GM12878 (cell line): ENCODE data around the gene LRP3.
"Not testable (repeated sequence)": the region's sequence is repeated elsewhere in the genome, so short reads cannot be mapped to it uniquely, and the experiment has no call there.

Experiments used
- BHLHE40 ChIP-seq, 2 experiments: fragments of 450-650 bp in 1 of 2; IDR thresholded peaks; 2 replicates each; pipeline ENCODE4 v1.6.1; 2011 to 2017; ENCODE audit warnings: low read depth in 2 of 2, borderline replicate concordance in 1 of 2, improper control_type of control experiment in 1 of 2, low read length in 1 of 2, mild to moderate bottlenecking in 1 of 2
- HDAC2 ChIP-seq: fragments of 200-600 bp; sonication (generic); IDR thresholded peaks from 2 replicates; pipeline ENCODE4 v1.6.1; 2017
- POLR2AphosphoS2 ChIP-seq: IDR thresholded peaks from 2 replicates; pipeline ENCODE4 v1.6.1; 2011; ENCODE audit warnings: low read depth, mild to moderate bottlenecking, low read length, improper control_type of control experiment, moderate library complexity
- POLR2AphosphoS5 ChIP-seq: IDR thresholded peaks from 2 replicates; pipeline ENCODE4 v1.6.1; 2011; ENCODE audit warnings: mild to moderate bottlenecking, low read length, inconsistent platforms
- RAD21 ChIP-seq: IDR thresholded peaks from 2 replicates; pipeline ENCODE4 v1.6.1; 2011; ENCODE audit warnings: mild to moderate bottlenecking, low read depth, low read length, moderate library complexity; ENCODE audit not compliant: insufficient read depth
- RFX5 ChIP-seq: IDR thresholded peaks from 2 replicates; pipeline ENCODE4 v1.6.1; 2011; ENCODE audit warnings: low read depth, low read length, improper control_type of control experiment
- SIX5 ChIP-seq: IDR thresholded peaks from 2 replicates; pipeline ENCODE4 v1.6.1; 2011; ENCODE audit warnings: mild to moderate bottlenecking, low read depth, low read length, moderate library complexity; ENCODE audit not compliant: severe bottlenecking
- SMAD1 ChIP-seq: fragments of 450-650 bp; IDR thresholded peaks from 2 replicates; pipeline ENCODE4 v1.6.1; 2018; ENCODE audit warnings: mild to moderate bottlenecking, low read depth; ENCODE audit not compliant: partially characterized antibody
- SUPT20H ChIP-seq: IDR thresholded peaks from 2 replicates; pipeline ENCODE4 v1.6.1; 2011; ENCODE audit warnings: low read depth, mild to moderate bottlenecking, low read length, moderate library complexity, borderline replicate concordance; ENCODE audit not compliant: control insufficient read depth
- TF ChIP-seq, protein P1 (sequence below): fragments of 450-650 bp; IDR thresholded peaks from 2 replicates; pipeline ENCODE4 v1.6.1; 2017; ENCODE audit warnings: mild to moderate bottlenecking, moderate library complexity
- TF ChIP-seq, protein P2 (sequence below): IDR thresholded peaks from 2 replicates; pipeline ENCODE4 v1.6.1; 2012; ENCODE audit warnings: low read depth, low read length, improper control_type of control experiment

DNA sequence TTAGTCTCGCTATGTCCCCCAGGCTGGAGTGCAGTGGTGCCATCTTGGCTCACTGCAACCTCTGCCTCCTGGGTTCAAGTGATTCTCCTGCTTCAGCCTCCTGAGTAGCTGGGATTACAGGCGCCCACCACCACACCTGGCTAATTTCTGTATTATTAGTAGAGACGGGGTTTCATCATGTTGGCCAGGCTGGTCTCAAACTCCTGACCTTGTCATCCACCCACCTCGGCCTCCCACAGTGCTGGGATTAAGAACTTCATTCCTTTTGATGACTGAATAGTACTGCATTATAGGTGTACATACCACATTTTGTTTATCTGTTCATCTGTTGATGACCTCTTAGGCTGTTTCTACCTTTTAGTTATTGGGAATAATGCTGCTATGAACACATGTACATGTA lies 41.5 kb upstream of the LRP3 start:
- TF ChIP-seq BHLHE40 (IDR thresholded peaks at IDR 0.05; ENCODE audit: borderline replicate concordance in 1 of 2, low read depth in 2 of 2, low read length in 1 of 2); POLR2AphosphoS5; RFX5; POLR2AphosphoS2; SUPT20H; SMAD1; SIX5; RAD21; HDAC2: not testable (repeated sequence)
- TF ChIP-seq, protein P1, sequence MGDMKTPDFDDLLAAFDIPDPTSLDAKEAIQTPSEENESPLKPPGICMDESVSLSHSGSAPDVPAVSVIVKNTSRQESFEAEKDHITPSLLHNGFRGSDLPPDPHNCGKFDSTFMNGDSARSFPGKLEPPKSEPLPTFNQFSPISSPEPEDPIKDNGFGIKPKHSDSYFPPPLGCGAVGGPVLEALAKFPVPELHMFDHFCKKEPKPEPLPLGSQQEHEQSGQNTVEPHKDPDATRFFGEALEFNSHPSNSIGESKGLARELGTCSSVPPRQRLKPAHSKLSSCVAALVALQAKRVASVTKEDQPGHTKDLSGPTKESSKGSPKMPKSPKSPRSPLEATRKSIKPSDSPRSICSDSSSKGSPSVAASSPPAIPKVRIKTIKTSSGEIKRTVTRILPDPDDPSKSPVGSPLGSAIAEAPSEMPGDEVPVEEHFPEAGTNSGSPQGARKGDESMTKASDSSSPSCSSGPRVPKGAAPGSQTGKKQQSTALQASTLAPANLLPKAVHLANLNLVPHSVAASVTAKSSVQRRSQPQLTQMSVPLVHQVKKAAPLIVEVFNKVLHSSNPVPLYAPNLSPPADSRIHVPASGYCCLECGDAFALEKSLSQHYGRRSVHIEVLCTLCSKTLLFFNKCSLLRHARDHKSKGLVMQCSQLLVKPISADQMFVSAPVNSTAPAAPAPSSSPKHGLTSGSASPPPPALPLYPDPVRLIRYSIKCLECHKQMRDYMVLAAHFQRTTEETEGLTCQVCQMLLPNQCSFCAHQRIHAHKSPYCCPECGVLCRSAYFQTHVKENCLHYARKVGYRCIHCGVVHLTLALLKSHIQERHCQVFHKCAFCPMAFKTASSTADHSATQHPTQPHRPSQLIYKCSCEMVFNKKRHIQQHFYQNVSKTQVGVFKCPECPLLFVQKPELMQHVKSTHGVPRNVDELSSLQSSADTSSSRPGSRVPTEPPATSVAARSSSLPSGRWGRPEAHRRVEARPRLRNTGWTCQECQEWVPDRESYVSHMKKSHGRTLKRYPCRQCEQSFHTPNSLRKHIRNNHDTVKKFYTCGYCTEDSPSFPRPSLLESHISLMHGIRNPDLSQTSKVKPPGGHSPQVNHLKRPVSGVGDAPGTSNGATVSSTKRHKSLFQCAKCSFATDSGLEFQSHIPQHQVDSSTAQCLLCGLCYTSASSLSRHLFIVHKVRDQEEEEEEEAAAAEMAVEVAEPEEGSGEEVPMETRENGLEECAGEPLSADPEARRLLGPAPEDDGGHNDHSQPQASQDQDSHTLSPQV, result not testable (repeated sequence)
- TF ChIP-seq, protein P2, sequence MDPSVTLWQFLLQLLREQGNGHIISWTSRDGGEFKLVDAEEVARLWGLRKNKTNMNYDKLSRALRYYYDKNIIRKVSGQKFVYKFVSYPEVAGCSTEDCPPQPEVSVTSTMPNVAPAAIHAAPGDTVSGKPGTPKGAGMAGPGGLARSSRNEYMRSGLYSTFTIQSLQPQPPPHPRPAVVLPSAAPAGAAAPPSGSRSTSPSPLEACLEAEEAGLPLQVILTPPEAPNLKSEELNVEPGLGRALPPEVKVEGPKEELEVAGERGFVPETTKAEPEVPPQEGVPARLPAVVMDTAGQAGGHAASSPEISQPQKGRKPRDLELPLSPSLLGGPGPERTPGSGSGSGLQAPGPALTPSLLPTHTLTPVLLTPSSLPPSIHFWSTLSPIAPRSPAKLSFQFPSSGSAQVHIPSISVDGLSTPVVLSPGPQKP, result not testable (repeated sequence)
